ENCODE measurements around the gene MTHFD1.

MTHFD1 gene

GRCh38 chr14:64369201-64369600 is 19.0 kb upstream of the MTHFD1 start:
- no peak for TF ChIP-seq CTCF (IDR thresholded peaks at IDR 0.05)

- TF ChIP-seq CTCF (IDR thresholded peaks at IDR 0.05), result no peak
Measured at GRCh38 chr14:64387232-64387781, 846 bp upstream of the MTHFD1 start.

DNA sequence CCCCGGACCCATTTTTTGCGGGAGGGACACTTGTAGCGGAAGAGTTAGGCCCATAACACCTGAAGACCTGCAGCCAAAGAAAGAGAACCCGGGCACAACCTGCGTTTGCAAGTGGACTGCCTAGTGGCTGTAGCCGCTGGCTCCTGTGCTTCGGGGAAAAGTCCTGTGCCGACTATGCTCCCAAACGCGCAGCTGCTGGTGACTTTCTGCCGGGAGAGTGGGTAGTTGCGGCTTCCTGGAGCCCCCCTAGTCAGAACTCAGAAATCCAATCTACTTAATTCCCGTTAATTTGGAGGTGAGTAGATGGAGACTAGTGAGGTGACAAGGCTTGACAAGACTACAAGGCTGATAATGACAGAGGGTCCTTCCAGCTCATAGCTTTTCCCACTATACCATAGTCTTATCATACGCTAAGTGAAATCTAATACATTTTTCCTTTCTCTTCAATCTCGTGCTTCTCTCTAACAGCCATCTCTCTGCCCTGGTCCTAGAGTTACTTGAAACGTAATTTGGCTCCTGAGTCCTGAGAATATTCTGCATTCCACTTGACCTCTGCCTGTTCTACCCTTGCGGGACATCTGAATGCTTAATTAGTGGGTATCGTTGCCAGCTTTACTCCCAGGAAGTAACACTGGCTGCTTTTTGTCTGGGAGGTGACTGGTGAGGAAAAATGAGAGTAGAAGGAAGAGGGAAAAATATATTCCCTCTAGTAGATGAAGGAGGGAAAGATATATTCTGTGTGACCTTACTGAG is 556 bp downstream of the MTHFD1 start:
- no peak for TF ChIP-seq CTCF (IDR thresholded peaks at IDR 0.05)

GRCh38 chr14:64391113-64391725 is 3.1 kb downstream of the MTHFD1 start:
- no peak for TF ChIP-seq CTCF (IDR thresholded peaks at IDR 0.05)

- TF ChIP-seq CTCF (IDR thresholded peaks at IDR 0.05), result no peak
Measured at GRCh38 chr14:64391986-64392385, 3.8 kb downstream of the MTHFD1 start.

DNA sequence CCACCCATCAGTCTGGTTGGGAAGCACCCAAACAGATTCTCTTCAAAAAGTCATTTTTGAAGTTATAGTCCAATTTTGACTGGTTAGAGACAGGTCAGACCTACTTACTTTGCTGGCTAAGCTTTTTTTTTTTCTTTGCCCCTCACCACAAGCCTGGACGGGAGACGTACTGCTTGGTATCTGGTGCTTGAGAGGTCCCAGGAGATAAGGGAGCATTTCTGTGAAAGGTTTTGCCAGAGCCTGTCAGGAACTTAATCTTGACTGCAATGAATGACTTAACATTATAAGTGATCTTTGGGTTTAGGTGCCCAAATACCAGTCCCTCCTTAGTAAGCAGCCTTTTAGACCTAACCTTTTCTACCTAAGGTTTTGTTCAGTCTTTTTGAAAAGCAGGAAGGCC is 6.3 kb downstream of the MTHFD1 start:
- TF ChIP-seq CTCF (IDR thresholded peaks at IDR 0.05), result no peak

- no peak for TF ChIP-seq CTCF (IDR thresholded peaks at IDR 0.05)
Measured at GRCh38 chr14:64394977-64395633, 7.0 kb downstream of the MTHFD1 start.
